ENCODE results near the gene VDR.

DNA sequence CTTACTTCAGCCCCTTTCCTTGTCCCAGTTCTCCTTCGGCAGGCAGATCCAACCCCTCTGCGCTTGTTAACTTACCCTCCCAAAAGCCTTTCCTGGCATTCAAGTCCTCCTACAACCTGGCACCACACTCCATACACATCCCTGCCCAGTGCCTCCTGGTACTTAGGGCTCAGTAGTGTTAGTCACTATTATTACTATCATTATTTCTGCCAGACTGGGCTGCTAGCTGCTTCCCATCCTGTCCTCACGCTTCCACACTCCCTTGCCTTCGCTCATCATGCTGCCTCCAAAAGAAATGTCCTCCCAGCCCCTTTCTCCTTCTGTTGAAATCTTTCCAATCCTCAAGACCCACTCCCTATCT, 83.5 kb downstream of the VDR start:
- TF ChIP-seq, protein P1, sequence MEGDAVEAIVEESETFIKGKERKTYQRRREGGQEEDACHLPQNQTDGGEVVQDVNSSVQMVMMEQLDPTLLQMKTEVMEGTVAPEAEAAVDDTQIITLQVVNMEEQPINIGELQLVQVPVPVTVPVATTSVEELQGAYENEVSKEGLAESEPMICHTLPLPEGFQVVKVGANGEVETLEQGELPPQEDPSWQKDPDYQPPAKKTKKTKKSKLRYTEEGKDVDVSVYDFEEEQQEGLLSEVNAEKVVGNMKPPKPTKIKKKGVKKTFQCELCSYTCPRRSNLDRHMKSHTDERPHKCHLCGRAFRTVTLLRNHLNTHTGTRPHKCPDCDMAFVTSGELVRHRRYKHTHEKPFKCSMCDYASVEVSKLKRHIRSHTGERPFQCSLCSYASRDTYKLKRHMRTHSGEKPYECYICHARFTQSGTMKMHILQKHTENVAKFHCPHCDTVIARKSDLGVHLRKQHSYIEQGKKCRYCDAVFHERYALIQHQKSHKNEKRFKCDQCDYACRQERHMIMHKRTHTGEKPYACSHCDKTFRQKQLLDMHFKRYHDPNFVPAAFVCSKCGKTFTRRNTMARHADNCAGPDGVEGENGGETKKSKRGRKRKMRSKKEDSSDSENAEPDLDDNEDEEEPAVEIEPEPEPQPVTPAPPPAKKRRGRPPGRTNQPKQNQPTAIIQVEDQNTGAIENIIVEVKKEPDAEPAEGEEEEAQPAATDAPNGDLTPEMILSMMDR (IDR thresholded peaks at IDR 0.05; ENCODE audit: poor library complexity, severe bottlenecking): no peak
- TF ChIP-seq POLR2AphosphoS5 (IDR thresholded peaks at IDR 0.05) (no peak), EP300 (conservative IDR thresholded peaks at IDR 0.05; ENCODE audit: poor library complexity, severe bottlenecking) (no peak), TAF1 (IDR thresholded peaks at IDR 0.05; ENCODE audit: low read depth) (no peak), EZH2 (IDR thresholded peaks at IDR 0.05; ENCODE audit: borderline replicate concordance, insufficient read depth, low read length, poor library complexity, severe bottlenecking) (no peak), RAD21 (conservative IDR thresholded peaks at IDR 0.05) (no peak), SMC3 (conservative IDR thresholded peaks at IDR 0.05; ENCODE audit: poor library complexity) (no peak), MXI1 (conservative IDR thresholded peaks at IDR 0.05; ENCODE audit: poor library complexity, severe bottlenecking) (no peak)
